Astrocyte of the cerebellum (primary cell): Measurements from ENCODE around the gene UST.
A peak's percentile ranks its signal among the peaks of the same experiment; 100 is the strongest.

Experiments used
- DNase-seq: peaks from one replicate; pipeline ENCODE4 v3.0.0-alpha.2; 2011; ENCODE audit warnings: low read depth
- H3K4me3 ChIP-seq: 2 replicates; pipeline ENCODE4 v1.5.1; 2011; ENCODE audit warnings: mild to moderate bottlenecking, low read depth, low read length, moderate library complexity
- CTCF ChIP-seq: IDR thresholded peaks from 2 replicates; pipeline ENCODE4 v1.5.1; 2012; ENCODE audit warnings: low read length, low read depth, moderate library complexity, mild to moderate bottlenecking; ENCODE audit errors: missing control alignments
- in situ Hi-C: cut with HindIII; loops from 2 replicates; pipeline ENCODE4 v1.10.0; 2017; ENCODE audit warnings: low sequenced_read_pairs

The UST gene

GRCh38 chr6:148746363-148747144 is at the start of gene UST:
TSS of gene UST (plus strand) at chr6:148747030. CDS start at chr6:148747431, 401 bp downstream.
- DNase-seq = peak; percentile 89
- in situ Hi-C loops = no loop called here
- peak within 1 kb of the TSS; percentile 85 for H3K4me3 ChIP-seq
- TF ChIP-seq CTCF = peak; percentile 44

GRCh38 chr6:148697895-148698440 is 48.9 kb upstream of the UST start:
- in situ Hi-C loops = no loop called here
- H3K4me3 ChIP-seq = no peak overlapping the region
- TF ChIP-seq CTCF = no peak
- DNase-seq = no peak

DNA sequence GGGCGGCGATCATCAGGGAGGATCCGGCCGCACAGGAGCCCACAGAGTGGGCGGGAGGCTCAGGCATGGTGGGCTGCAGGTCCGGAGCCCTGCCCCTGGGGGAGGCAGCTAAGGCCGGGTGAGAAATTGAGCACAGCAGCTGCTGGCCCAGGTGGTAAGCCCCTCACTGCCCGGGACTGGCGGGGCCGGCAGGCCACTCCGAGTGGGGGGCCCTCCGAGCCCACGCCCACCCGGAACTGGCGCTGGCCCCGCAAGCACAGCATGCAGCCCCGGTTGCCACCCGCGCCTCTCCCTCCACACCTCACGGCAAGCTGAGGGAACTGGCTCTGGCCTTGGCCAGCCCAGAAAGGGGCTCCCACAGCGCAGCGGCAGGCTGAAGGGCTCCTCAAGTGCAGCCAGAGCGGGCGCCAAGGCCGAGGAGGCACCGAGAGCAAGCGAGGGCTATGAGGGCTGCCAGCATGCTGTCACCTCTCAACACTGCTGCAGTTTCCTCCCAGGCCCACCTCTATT is 48.1 kb upstream of the UST start:
- in situ Hi-C loops = no loop called here
- no peak for DNase-seq
- TF ChIP-seq CTCF = no peak
- H3K4me3 ChIP-seq = no peak overlapping the region

DNA sequence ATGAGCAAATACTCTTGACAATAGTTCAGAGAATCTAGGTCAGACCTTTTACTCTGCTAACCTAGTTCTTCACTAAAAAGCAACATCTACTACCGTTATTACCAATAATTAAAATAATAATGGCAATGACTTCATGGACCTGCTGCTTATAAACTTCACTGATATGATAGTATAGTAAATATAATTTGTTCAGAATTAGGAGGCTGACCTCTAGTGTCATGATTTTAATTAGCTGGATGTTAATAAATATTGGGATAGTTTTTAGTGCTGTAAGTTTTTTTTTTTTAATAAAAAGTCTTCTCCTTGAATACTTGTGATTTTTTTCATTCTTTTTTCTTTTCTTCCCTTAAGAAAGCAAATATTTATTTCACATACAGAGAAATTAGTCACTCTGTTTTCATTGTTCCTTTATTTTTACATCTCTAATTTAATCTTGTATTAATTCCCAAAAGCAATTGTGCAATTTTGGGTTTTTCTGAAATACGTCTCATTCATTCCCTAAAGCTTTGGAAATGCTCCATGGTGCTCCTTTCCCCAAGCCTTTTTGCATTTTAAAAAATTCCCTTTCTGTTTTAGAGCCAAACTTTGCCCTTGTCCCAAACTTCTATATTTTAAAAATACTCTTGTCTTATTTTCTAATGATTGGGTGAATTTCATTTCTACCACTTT is 46.6 kb upstream of the UST start:
- no peak for TF ChIP-seq CTCF
- in situ Hi-C loops = no loop called here
- H3K4me3 ChIP-seq = peak overlapping the region; percentile 35
- no peak for DNase-seq

DNA sequence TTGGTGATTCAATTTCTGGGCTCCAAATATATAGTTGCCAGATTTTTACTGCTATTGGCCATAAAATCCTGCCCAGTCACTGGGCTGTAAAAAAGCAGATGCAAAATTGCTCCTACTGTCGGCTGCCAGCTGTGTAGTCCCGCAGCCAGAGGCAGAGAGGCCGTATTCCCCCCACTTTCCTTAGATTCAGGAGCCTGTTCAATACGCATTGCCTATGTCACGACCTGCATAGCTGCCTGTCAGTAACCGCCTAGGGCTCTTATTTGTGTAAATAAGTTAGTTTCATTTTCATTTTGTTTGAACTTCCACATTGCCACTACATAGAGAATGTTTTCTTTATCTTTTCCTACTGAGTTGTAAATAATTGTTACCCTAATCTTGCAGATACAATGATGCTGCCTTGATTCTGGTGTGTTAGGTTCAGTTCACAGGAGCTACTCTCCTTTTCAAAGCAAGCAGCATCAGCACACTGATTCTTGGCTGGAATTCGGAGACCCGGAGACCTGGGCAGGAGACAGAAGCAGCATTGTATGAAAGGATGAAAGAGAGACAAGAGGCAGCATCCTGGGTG is 46.0 kb upstream of the UST start:
- peak overlapping the region; percentile 35 for H3K4me3 ChIP-seq
- peak; percentile 10 for TF ChIP-seq CTCF
- in situ Hi-C loops = no loop called here
- DNase-seq = no peak

GRCh38 chr6:148701375-148701774 is 45.5 kb upstream of the UST start:
- no peak for TF ChIP-seq CTCF
- in situ Hi-C loops = no loop called here
- DNase-seq = no peak
- peak overlapping the region; percentile 35 for H3K4me3 ChIP-seq
